SIG-M5 treated with dmso at 0.1 percent for 504 hours (cell line): ENCODE data around the gene TMEM9B.
"Not testable (repeated sequence)": the region's sequence is repeated elsewhere in the genome, so short reads cannot be mapped to it uniquely, and the experiment has no call there.

ENCODE experiments used
- DNase-seq: peaks from one replicate; lab custom pipeline; 2025; ENCODE audit not compliant: unreplicated experiment; lab: John Stamatoyannopoulos, UW

Gene TMEM9B

DNA sequence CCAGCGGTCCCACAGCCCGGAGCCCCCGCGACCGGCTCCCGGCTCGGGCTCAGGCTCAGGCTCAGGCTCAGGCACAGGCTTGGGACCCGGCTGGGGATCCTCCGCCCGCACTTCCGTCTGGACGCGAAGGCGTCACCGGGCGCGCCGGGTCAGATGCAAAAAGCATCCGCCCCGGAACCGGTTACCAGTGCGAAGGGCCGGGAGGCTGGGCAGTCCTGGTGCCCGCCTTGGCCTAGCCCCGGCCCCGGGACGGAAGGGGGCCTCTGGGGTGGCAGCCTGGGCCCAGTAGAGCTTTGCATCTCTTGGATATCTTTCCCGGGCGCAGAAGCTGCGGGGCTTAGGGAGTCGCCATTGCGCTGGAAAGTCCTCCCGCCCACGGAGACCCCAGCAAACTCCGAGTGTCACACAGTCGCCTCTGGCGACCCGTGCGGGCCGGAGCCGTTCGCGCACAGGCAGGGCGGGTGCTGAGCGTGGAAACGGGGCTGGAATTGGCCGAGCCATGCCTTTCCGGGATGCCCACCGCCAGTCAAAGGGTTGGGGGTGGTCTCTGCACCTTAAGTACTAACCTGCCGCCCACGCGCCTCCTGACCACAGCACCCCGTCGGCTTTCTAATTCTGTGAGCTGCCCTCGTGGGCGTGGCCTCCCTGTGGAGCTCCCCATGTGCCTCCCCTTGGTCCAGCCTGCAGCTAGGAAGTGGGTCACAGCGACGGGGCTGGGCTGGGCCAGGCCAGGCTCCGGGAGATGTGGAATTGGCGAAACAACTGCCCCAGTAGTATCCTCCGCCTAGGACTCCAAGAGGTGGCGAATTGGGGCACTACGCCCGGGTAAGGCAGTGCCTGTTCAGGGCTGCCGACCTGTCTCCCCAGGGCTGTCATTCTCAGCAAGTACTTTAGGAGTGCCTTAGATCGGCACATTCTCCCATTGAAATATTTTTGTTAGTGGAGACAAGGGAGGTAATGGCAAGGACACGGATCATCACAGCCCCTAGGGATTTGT is at the start of gene TMEM9B:
Gene TMEM9B (minus strand): TSS at position 119 of the 997 bp plus-strand sequence. CDS start 129 bp downstream, outside the sequence.
- peak; percentile 75 for DNase-seq

DNA sequence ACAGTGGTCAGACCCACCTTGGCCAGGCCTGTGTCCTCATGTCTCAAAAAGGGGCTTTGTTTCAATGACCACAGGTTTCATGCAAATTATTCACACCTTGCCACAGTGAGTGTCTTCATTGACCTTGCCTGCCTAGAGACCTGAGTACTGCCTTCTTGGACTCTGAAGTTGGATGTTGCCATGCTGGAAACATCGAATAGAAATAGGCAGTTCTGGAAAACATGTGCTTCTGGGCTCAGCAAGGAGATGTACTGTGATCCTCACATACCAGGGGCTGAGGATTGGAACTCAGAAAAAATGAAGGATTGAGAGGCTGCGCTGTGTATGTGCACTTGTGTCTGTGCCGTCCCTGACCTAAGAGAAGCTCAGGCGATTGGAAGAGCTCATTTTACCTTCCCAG is 49.1 kb upstream of the TMEM9B start:
- no peak for DNase-seq

DNA sequence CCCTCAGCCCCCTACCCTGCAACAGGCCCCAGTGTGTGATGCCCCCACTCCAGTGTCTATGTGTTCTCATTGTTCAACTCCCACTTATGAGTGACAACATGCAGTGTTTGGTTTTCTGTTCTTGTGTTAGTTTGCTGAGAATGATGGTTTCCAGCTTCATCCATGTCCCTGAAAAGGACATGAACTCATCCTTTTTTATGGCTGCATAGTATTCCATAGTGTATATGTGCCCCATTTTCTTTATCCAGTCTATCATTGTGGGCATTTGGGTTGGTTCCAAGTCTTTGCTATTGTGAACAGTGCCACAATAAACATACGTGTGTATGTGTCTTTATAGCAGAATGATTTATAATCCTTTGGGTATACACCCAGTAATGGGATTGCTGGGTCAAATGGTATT is 45.3 kb upstream of the TMEM9B start:
- DNase-seq: not testable (repeated sequence)

DNA sequence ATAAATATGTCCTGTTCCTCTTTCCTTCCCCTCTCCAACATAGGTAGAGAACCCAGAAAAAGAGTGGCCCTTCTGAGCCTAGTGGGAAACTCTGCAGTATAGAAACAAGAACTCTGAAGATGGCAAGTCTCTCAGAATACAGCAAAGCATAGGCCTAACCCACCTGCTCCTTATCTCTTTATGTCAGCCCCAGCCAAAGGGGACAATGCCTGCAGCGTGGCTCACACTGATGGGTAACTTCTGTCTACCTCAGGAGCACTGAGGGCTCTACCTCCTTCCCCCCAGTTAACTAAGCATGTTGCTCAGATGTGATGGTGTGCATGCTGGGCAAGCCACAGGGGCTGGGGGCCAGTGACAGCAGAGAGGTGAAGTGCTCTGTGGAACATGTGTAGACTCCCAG is 44.4 kb upstream of the TMEM9B start:
- no peak for DNase-seq

DNA sequence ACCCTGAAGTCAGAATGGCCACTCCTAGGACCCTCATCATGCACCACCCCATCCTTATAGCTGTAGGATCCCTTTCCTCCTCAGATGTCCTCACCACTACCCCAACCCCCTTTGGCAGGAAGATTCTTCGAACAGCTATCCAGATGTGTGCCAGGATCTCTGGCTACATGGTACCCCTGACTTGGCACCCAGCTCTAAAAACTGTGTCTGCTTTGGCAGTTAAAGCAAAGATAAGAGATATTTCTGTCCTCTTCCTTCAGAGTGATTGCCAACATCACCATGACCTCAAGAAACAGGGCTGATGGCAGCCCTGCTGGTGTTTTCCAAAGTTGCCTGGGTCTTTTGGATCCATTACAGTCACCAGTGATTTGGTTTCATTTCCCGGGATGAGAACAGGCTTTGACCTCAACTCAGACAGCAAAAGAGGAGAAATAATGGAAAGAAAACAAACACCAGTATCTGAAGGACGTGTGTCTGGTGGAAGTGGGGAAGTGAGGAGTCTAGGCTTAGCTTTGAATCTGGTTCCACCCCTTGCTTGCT is 43.8 kb upstream of the TMEM9B start:
- no peak for DNase-seq

DNA sequence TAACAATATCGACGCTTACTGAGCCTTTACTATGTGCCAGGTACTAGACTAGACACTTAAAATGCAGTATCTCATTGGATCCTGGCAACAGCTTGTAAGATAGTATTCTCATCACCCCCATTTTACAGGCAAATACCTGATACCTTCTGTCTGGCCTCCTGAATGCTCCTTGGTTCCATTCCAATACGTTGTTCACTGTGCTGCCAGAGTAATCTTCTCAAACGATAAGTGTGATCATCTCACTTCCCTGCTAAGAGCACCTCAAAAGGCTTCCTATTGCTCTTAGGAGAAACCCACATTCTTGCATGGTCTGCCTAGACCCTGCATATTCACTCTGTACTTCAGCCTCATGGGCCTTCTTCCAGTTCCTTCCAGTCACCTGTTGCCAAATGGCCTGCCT is 40.8 kb upstream of the TMEM9B start:
- no peak for DNase-seq

DNA sequence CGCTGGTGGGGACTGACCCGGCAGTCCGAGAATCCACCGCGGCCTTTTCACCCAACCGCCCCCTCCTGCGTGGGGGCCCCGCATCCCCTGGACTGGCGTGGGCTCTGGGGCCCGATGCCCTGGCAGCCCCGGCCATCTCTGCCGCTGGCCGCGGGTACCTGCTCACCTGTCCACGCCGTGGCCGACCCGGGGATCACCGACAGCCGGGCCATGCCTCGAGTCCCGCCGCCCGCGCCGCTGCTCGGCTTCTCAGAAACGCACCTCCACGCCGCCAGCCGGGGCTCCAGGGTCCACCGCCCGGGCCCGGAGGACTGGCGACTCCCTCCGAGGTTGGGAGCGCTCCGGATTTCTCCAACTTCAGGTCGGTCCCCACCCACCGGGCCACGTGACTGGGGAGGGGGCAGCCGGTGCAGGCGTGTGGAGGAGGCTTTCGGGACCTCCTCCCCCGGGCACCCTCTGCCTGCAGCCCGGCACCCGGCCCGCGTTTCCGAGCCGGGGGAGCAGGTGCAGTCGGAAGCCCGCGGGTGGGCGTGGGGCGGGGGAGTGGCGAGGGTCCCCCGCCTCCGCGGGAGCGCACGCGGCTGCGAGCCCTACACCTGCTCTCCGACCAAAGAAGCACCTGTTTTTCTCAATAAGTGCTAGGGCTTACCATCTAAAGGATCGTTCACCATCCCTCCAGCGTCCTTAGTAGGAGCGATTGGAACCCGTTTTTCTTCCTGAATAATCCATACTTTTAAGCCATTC is 40.1 kb upstream of the TMEM9B start:
- no peak for DNase-seq

DNA sequence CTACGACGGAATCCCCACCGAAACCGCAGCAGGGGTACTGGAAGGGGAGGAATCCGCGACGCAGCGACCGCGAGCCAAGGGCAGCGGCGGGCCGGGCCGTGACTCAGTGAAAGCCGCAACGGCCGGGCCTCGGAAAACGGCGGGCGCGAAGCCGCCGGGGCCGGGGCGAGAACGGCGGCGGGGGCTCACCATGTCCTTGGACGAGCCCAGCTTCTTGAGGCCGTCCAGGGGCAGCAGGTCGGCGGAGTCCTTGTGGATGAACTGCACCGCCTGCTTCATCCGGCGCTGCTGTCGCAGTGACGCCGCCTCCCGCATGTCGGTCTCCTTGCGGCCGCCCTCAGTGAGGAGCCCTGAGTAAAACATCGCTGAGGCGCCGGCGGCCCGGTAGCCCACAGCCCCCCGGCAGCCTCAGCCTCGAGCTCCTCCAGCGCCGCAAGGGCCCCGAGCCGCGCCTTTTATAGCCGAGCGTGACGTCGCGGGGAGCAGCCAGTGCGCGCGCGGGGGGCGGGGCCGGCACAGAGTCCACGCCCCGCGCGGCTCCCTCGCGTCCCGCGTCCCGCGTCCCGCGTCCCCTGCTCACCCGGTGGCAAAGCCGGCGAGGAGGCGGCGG is 39.4 kb upstream of the TMEM9B start, which contains the start of gene NRIP3:
Gene NRIP3 (minus strand): TSS at position 429 of the 610 bp plus-strand sequence. CDS start 66 bp downstream, at position 363.
- DNase-seq: peak; percentile 47

DNA sequence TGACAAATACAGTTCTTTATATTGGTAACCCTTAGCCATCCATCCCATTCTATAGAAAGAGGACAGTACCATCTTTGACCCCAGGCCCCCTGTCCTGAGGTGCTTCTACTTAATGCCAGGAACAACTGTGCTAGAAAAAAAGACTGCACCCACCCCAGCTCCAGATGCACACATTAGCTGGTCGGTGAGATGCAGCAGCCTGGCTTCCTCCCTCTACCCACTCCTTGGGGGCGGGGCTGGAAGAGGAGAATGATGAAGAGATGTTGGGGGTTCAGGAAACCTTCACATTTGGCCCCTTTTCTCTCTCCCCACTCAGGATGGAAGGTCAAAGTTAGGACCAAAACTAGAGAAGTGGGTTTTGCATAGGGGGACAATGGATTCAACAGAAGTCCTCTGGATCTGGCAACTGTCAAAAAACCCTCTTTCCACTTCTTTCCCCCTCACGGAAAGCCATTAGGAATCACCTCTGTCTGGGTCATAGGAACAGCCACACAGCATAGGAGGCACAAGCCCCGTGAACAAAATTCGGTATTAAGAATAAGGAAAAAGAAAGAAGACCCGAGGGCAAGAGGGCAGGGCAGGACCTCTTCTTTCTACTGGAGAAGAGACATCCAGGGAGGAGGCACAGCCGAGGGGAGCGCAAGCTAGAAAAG is 38.8 kb upstream of the TMEM9B start:
- no peak for DNase-seq

DNA sequence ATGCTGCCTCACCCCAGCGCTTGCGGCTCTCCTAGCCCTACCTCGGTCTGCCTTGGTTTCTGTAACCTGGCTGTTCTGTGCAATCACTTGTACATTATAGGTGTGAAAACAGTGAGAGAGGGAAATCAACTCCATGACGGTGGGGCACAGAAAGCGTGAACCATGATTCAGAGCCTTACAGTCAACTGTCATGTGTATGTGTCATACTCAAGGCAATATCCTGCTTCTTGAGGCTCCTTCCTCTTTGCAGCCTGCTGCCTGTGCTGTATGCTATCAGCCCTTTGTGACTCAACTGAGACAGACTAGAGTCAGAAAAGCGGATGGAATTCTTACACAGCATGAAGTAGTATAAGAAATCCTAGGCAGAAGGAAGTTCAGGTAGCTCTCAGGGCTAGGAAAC is 37.5 kb upstream of the TMEM9B start:
- peak; percentile 90 for DNase-seq

DNA sequence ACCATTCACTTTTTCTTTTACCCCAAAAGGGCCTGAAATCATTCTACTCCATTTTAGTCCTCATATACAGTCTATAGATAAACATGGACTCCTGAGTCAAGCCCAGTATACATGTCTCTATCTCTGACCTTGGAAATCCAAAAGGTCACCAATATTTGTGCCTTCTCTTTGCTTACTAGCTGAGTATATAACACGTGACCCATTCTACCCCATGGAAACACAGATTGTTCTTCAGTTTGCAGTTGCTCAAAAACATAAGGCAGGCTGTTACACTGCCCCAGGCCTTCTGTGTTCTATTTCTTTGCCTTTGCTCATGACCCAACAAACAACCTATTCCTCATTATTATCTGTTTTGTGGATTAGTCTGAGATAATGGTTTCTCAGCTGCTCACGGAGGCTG is 33.8 kb upstream of the TMEM9B start:
- DNase-seq: no peak

DNA sequence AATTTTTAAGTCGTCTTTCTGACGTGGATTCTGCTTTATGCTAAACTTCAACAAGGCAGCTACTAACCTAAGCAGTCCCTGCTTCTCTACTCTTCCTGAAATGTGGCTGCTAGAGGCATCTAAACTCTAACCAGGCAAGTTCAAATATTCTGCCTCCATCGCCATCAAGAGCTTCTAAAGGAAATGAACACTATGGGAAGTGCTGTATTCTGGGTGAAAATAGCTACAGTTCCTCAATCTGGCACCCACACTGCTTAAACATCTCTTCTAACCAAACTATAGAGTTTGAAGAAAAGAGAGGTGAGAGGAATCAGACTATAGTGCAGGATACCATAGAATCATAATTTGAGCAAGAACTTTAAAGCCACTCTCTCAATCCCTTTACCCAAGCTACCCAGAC is 33.2 kb upstream of the TMEM9B start:
- no peak for DNase-seq

DNA sequence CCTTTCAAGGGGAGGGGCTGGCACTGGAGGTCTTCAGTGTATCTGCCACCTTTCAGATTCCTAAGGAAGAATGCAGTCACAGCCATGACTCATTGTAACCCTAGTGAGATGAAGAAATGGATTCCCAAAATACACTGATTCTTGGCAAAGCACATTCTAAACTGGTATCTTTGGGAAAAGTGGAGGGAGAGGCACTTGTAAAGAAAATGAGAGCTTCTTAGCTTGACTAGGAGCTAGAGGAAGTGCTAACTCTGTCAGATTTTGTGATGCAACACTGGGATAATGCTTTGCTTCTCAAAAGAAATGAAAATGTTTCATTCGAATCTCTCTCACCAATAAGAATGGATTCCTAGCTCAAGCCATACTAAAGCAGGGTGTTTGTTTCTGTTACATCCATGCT is 25.2 kb upstream of the TMEM9B start:
- DNase-seq: no peak

DNA sequence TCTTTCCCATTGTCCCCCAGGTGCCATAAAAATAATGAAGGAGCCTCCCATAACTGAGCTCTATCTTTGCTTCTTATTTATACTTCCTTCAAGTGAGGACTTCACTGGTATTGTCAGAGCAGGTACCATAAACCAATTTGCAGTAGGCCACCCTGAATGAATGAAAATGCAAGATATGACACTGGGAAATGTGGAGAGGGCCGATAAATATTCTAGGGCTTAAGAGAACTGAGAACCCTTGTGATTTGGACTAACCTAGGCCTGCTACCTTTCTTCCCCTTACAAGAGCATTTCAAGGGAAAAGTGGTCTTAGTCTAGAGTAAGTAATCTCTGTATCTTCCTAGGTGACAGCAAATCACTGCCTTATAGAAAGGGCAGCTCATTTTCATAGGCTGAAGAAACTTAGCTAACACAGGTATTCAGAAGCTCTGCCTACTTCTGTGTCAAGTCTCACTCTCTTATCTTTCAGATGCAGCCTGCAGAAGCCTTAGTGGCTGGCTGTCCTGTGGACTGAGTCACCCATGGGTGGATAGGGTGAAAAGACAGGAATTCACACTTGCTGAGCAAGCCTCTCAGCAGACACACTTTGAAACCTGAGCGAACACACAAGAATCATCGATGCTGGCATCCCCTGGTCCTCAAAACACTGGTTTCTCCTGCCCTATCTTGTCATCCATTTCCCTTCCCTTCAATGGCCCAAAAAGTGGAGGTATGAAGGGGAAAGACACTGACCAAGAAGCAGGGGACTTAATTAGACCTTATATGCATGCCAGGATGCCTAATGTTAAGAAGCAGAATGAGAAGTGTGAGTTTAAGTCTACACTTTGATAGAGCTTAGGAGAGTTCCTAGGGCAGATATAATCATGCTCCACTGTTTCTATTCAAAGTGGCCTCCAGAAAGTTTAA is 24.3 kb upstream of the TMEM9B start:
- no peak for DNase-seq

DNA sequence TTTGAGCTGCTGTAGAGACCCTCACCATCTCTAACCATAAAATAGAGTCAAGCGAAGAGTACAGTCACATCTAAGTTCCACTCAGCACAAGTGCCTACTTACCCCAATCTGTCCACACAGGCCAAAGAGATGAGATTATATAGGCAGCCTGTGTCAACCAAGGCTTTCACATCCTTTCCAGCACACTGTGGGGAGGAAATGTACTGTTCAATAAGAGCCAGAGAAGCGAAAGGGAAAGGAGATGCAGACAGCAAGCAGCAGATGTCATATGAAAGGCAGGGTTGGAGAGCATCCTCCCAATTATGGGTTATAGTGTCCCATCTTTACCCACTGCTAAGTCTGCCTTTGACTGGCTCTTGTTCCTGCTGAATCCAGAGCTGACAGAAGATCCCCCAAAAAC is 23.2 kb upstream of the TMEM9B start:
- DNase-seq: no peak

DNA sequence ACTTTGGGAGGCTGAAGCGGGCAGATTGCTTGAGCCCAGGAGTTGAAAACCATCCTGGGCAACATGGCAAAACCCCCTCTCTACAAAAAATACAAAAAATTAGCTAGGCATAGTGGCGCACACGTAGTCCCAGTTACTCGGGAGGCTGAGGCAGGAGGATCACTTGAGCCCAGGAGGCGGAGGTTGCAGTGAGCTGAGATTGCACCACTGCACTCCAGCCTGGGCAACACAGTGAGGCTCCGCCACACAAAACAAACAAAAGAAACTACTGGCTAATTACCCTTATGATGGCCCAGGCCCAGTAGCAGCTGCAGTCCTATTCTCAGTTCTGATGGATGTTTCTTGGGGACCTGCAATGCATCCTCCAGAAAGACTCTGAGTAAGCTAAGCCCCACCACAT is 22.5 kb upstream of the TMEM9B start:
- not testable (repeated sequence) for DNase-seq

DNA sequence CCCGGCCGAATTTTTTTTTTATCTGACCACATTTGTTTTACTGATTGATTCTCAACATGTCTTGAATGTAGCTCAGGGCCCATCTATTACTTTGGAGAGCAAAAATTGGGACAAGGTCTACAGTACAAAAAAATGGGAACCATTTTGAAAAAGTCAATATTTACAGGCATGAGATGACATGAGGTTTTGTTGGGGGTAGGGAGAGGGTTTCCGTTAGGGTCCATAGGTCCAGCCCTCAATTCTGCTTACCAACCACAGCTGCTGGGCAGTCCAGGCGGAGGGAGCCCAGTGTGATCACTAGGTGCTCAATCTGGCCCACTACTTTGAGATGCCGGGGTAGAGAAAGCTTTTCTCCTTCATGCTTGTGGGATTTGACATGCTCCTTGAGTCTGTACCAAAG is 21.2 kb upstream of the TMEM9B start:
- no peak for DNase-seq

DNA sequence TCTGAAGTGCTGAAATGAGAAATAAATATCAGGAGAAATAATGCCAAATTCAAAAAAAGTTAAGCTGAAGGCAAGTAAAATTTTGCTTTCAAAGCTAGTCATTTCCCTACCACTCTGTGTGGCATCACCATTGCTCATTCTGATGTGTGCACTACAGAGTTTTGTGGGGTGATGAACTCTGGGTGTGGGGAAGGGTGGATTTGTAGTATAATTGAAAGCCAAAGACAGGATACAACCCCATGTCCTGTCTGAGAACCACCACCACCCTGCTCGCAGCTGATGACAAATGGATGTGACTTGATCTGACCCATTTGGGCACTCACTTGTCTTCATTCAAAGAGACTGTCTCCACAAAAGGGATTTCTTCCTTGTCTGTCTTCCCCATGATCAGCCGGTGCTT is 19.3 kb upstream of the TMEM9B start:
- DNase-seq: no peak

DNA sequence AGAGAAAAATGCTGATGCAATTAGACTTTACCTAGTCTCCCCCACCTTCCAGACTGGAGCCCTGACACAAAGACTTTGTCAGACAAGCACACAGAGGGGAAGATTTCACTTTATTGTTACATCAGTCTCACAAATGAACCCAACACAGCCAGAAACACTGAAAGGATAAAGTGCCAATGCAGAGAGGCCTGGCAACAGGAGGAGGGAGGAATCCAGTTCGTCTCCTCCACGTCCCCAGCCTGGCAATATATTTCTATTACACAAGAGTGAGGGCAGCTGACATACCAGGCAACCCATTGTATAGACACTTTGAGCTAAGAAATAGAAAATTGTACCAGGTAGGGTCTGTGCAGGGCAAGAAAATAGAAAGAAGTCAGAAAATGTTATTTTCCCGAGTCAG is 16.2 kb upstream of the TMEM9B start:
- no peak for DNase-seq

DNA sequence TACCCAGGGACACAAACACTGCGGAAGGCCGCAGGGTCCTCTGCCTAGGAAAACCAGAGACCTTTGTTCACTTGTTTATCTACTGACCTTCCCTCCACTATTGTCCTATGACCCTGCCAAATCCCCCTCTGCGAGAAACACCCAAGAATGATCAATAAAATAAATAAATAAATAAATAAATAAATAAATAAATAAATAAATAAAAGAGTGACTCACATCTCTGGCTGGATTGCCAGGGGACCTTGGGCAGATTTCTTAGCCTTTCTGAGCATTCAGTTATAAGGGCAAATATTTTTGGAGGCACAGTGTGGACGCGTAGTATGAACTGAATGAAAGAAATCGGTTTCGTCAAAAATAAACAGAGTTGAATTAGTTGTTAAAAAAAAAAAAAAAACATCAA is 15.1 kb upstream of the TMEM9B start:
- not testable (repeated sequence) for DNase-seq
